Measurements from ENCODE around the gene PHF24.
"Not testable (repeated sequence)": the region's sequence is repeated elsewhere in the genome, so short reads cannot be mapped to it uniquely, and the experiment has no call there.

The PHF24 gene

GRCh38 chr9:34957492-34958410, at the start of gene PHF24:
PHF24 (plus strand) TSS chr9:34958285; CDS start chr9:34971299, 13,014 bp downstream.
- Histone ChIP-seq H3K9me3 (ENCODE audit: control insufficient read depth, low read length) (no peaks in the 10 kb centered on the region), H3K4me1 (ENCODE audit: control insufficient read depth, insufficient read depth, low read length) (peaks cover 5% of the 10 kb centered on the region), H3K4me3 (ENCODE audit: low read length) (peak within 1 kb of the TSS; percentile 47), H3K27me3 (replicated peaks; ENCODE audit: control insufficient read depth, insufficient read depth, low read length) (peaks cover 52% of the 10 kb centered on the region), H3K36me3 (ENCODE audit: control insufficient read depth, insufficient read depth, low read length, severe bottlenecking) (no peaks in the 10 kb centered on the region), H3K9ac (ENCODE audit: low read length) (no peak within 1 kb of the TSS)
- peak; percentile 44 for DNase-seq (ENCODE audit: low read depth)

GRCh38 chr9:34927061-34927460, 31.0 kb upstream of the PHF24 start:
- H3K36me3 ChIP-seq (ENCODE audit: control insufficient read depth, insufficient read depth, low read length, severe bottlenecking) = no peaks in the 10 kb centered on the region
- no peak for DNase-seq (ENCODE audit: low read depth)
- H3K4me3 ChIP-seq (ENCODE audit: low read length) = no peak overlapping the region

DNA sequence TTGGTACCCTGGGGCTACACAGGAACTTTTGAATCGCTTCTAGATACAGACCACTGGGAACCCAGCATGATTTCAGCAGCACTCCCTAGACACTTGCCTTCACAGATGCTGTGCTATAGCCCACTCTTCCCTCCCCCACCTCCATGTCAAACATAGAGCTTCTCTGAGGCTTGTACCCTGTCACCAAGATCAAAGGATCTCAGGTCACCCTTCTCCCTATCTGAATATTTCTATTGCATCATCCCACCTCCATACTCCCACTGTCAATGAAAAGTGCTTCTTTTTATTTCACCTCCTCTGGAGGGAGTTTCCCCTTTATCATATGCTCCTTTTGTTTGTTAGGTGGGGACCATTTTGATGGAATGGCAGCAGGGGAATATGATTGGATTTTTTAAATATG, 29.2 kb upstream of the PHF24 start:
- no peak overlapping the region for H3K9ac ChIP-seq (ENCODE audit: low read length)
- H3K9me3 ChIP-seq (ENCODE audit: control insufficient read depth, low read length) = peaks cover 12% of the 10 kb centered on the region
- no peaks in the 10 kb centered on the region for H3K4me1 ChIP-seq (ENCODE audit: control insufficient read depth, insufficient read depth, low read length)
- H3K4me3 ChIP-seq (ENCODE audit: low read length) = no peak overlapping the region
- DNase-seq (ENCODE audit: low read depth) = no peak
- peaks cover 26% of the 10 kb centered on the region for H3K27me3 ChIP-seq (replicated peaks; ENCODE audit: control insufficient read depth, insufficient read depth, low read length)
- H3K36me3 ChIP-seq (ENCODE audit: control insufficient read depth, insufficient read depth, low read length, severe bottlenecking) = no peaks in the 10 kb centered on the region

More at GRCh38 chr9:34927061-34927460, 31.0 kb upstream of the PHF24 start:
- Histone ChIP-seq H3K9ac (ENCODE audit: low read length) (no peak overlapping the region), H3K9me3 (ENCODE audit: control insufficient read depth, low read length) (peaks cover 12% of the 10 kb centered on the region), H3K27me3 (replicated peaks; ENCODE audit: control insufficient read depth, insufficient read depth, low read length) (peaks cover 23% of the 10 kb centered on the region), H3K4me1 (ENCODE audit: control insufficient read depth, insufficient read depth, low read length) (no peaks in the 10 kb centered on the region)

GRCh38 chr9:34929506-34930102, 28.5 kb upstream of the PHF24 start:
- Histone ChIP-seq H3K4me3 (ENCODE audit: low read length) (no peak overlapping the region), H3K27me3 (replicated peaks; ENCODE audit: control insufficient read depth, insufficient read depth, low read length) (peaks cover 28% of the 10 kb centered on the region), H3K4me1 (ENCODE audit: control insufficient read depth, insufficient read depth, low read length) (no peaks in the 10 kb centered on the region), H3K9ac (ENCODE audit: low read length) (no peak overlapping the region), H3K9me3 (ENCODE audit: control insufficient read depth, low read length) (peaks cover 10% of the 10 kb centered on the region), H3K36me3 (ENCODE audit: control insufficient read depth, insufficient read depth, low read length, severe bottlenecking) (no peaks in the 10 kb centered on the region)
- peak; percentile 2 for DNase-seq (ENCODE audit: low read depth)

DNA sequence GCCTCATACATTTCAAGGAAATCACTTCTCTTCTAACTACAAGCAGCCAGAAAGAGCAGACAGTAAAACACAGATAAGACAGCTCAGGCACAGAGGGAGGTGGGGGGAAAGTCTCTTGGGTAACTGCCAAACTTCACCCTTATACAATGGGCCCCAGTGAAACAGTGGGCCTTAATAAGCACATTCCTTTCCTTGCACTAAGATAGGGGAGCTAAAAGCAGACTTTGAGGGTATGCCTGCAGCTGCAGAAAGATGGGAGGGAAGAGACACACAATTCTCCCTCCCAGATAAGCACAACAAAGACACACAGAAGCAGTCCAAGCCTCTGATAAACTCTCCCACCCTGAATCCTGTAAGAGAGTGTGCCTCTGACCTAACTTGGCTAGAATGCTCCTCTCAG, 18.1 kb upstream of the PHF24 start:
- H3K27me3 ChIP-seq (replicated peaks; ENCODE audit: control insufficient read depth, insufficient read depth, low read length) = peaks cover 46% of the 10 kb centered on the region
- H3K36me3 ChIP-seq (ENCODE audit: control insufficient read depth, insufficient read depth, low read length, severe bottlenecking); H3K9me3 ChIP-seq (ENCODE audit: control insufficient read depth, low read length); H3K4me1 ChIP-seq (ENCODE audit: control insufficient read depth, insufficient read depth, low read length); H3K9ac ChIP-seq (ENCODE audit: low read length); H3K4me3 ChIP-seq (ENCODE audit: low read length); DNase-seq (ENCODE audit: low read depth): not testable (repeated sequence)

GRCh38 chr9:34948451-34948850, 9.6 kb upstream of the PHF24 start:
- DNase-seq (ENCODE audit: low read depth) = no peak
- H3K9ac ChIP-seq (ENCODE audit: low read length) = no peak overlapping the region
- peaks cover 8% of the 10 kb centered on the region for H3K9me3 ChIP-seq (ENCODE audit: control insufficient read depth, low read length)
- H3K36me3 ChIP-seq (ENCODE audit: control insufficient read depth, insufficient read depth, low read length, severe bottlenecking) = no peaks in the 10 kb centered on the region
- H3K4me3 ChIP-seq (ENCODE audit: low read length) = no peak overlapping the region
- H3K4me1 ChIP-seq (ENCODE audit: control insufficient read depth, insufficient read depth, low read length) = no peaks in the 10 kb centered on the region
- peaks cover 60% of the 10 kb centered on the region for H3K27me3 ChIP-seq (replicated peaks; ENCODE audit: control insufficient read depth, insufficient read depth, low read length)

- Histone ChIP-seq H3K4me1 (ENCODE audit: control insufficient read depth, insufficient read depth, low read length) (no peaks in the 10 kb centered on the region), H3K9me3 (ENCODE audit: control insufficient read depth, low read length) (peaks cover 8% of the 10 kb centered on the region), H3K36me3 (ENCODE audit: control insufficient read depth, insufficient read depth, low read length, severe bottlenecking) (no peaks in the 10 kb centered on the region), H3K4me3 (ENCODE audit: low read length) (no peak overlapping the region), H3K9ac (ENCODE audit: low read length) (no peak overlapping the region), H3K27me3 (replicated peaks; ENCODE audit: control insufficient read depth, insufficient read depth, low read length) (peaks cover 44% of the 10 kb centered on the region)
- DNase-seq (ENCODE audit: low read depth) = no peak
Measured at GRCh38 chr9:34954225-34954624, 3.9 kb upstream of the PHF24 start.

DNA sequence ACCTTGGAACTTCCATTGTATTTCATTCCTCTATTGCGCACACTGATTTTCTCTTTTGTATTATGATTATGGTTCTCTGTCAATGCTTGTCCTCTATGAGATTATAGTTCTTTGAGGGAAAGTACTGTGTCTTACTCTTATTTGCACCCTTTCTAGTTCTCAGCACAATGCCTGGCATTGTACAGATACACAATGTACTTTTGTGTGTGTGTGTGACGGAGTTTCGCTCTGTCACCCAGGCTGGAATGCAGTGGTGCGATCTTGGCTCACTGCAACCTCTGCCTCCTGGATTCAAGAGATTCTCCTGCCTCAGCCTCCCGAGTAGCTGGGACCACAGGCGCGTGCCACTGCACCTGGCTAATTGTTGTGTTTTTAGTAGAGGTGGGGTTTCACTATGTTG, 2.0 kb upstream of the PHF24 start:
- H3K4me1 ChIP-seq (ENCODE audit: control insufficient read depth, insufficient read depth, low read length); H3K9me3 ChIP-seq (ENCODE audit: control insufficient read depth, low read length); DNase-seq (ENCODE audit: low read depth); H3K9ac ChIP-seq (ENCODE audit: low read length); H3K4me3 ChIP-seq (ENCODE audit: low read length); H3K36me3 ChIP-seq (ENCODE audit: control insufficient read depth, insufficient read depth, low read length, severe bottlenecking): not testable (repeated sequence)
- peaks cover 58% of the 10 kb centered on the region for H3K27me3 ChIP-seq (replicated peaks; ENCODE audit: control insufficient read depth, insufficient read depth, low read length)

GRCh38 chr9:34956648-34957047, 1.4 kb upstream of the PHF24 start:
- H3K9me3 ChIP-seq (ENCODE audit: control insufficient read depth, low read length) = peaks cover 4% of the 10 kb centered on the region
- H3K9ac ChIP-seq (ENCODE audit: low read length) = no peak overlapping the region
- no peak for DNase-seq (ENCODE audit: low read depth)
- peaks cover 2% of the 10 kb centered on the region for H3K4me1 ChIP-seq (ENCODE audit: control insufficient read depth, insufficient read depth, low read length)
- H3K27me3 ChIP-seq (replicated peaks; ENCODE audit: control insufficient read depth, insufficient read depth, low read length) = peaks cover 54% of the 10 kb centered on the region
- H3K4me3 ChIP-seq (ENCODE audit: low read length) = no peak overlapping the region
- no peaks in the 10 kb centered on the region for H3K36me3 ChIP-seq (ENCODE audit: control insufficient read depth, insufficient read depth, low read length, severe bottlenecking)

GRCh38 chr9:34958411-34958982, 412 bp downstream of the PHF24 start:
- DNase-seq (ENCODE audit: low read depth) = no peak
- Histone ChIP-seq H3K36me3 (ENCODE audit: control insufficient read depth, insufficient read depth, low read length, severe bottlenecking) (no peaks in the 10 kb centered on the region), H3K9ac (ENCODE audit: low read length) (no peak overlapping the region), H3K4me1 (ENCODE audit: control insufficient read depth, insufficient read depth, low read length) (peaks cover 5% of the 10 kb centered on the region), H3K27me3 (replicated peaks; ENCODE audit: control insufficient read depth, insufficient read depth, low read length) (peaks cover 53% of the 10 kb centered on the region), H3K9me3 (ENCODE audit: control insufficient read depth, low read length) (no peaks in the 10 kb centered on the region), H3K4me3 (ENCODE audit: low read length) (peak overlapping the region; percentile 47)

- Histone ChIP-seq H3K4me3 (ENCODE audit: low read length) (no peak overlapping the region), H3K4me1 (ENCODE audit: control insufficient read depth, insufficient read depth, low read length) (peaks cover 5% of the 10 kb centered on the region), H3K36me3 (ENCODE audit: control insufficient read depth, insufficient read depth, low read length, severe bottlenecking) (no peaks in the 10 kb centered on the region), H3K27me3 (replicated peaks; ENCODE audit: control insufficient read depth, insufficient read depth, low read length) (peaks cover 61% of the 10 kb centered on the region), H3K9ac (ENCODE audit: low read length) (no peak overlapping the region), H3K9me3 (ENCODE audit: control insufficient read depth, low read length) (no peaks in the 10 kb centered on the region)
- DNase-seq (ENCODE audit: low read depth) = no peak
Measured at GRCh38 chr9:34959461-34959860, 1.4 kb downstream of the PHF24 start.

Data from adipocyte (in vitro differentiated cells).